GM18517 (cell line): ENCODE data around the gene HK3.
"Not testable (repeated sequence)": the region's sequence is repeated elsewhere in the genome, so short reads cannot be mapped to it uniquely, and the experiment has no call there.

Source experiments
- ATAC-seq: cut with Tn5 transposase; IDR thresholded peaks from one replicate; pipeline ENCODE4 v1.9.1; 2021; ENCODE audit warnings: mild to moderate bottlenecking, moderate library complexity; ENCODE audit not compliant: unreplicated experiment

HK3 gene

GRCh38 chr5:176884571-176884890, 14.6 kb downstream of the HK3 start:
- no peak for ATAC-seq

DNA sequence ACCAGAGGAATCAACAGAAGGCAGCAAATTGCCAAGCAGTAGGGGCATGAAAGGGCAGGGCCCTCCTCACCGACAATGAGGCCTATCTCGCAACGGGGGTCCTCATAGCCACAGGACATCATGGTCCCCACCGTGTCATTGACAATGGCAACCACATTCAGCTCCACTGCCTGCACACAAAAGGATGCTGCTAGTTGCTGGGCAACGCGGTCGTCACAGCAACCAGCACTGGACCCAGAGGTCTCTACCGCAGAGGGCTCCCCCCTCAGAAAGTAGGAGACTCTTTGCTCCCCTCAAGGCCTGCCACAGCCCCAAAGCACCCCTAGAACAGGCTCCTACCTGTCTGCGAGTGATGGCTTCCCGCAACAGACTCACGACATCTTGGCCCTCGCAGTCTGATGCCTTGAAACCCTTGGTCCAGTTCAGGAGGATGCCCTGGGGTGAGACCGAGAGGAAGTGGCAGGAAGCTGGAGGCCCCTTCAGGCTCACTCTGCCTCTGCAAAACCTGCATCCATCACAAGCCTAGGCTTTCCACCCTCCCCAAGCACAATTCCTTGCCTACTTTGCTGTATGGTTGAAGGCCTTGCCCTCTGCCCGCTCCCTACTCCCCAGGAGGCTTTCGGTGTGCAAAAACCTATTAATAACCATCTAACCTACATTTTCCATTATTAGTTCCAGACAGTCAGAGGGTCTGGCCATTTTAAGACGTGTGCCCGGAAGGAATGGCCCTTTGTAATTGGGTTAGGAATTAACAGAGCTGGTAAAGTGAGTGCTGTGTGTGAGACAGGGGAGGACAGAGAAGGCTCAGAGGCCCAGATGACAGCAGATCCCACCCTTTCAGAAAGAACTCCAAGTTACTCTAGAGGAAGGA, 15.2 kb downstream of the HK3 start:
- no peak for ATAC-seq

- no peak for ATAC-seq
Observed at GRCh38 chr5:176882567-176882903, 16.6 kb downstream of the HK3 start.

DNA sequence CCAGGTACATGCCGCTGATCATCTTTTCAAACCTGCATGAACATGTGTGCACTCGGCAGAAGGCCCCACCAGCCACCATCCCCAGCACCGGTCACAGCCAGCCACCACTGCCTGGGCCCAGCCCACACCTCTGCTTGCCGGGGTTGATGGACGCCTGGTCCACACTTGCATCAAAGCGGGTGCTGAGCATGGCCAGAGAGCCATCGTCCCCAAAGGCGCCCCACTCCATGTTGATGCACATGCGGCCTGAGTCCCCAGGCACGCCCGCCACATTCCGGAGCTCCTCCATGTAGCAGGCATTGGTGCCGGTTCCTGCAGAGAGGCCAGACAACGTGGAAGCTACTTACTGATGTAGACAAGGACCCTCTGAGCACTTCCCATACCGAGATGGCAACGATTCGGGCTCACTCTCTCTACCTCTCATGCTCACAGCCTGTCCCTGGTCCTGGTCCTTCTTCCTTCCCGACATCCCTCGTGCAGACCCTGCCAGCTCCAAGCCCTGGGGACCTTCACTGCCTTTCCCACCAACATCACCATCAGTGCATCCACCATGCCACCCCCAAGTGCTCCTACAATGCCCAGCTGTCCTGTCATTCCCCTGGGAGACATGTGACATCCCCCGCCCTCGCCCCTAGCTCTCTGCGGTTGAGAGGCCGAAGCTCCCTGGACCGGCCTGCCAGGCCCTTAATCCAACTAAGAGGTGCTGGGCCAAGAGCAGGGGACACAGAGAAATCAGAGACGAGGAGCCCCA, 17.2 kb downstream of the HK3 start:
- ATAC-seq = no peak

DNA sequence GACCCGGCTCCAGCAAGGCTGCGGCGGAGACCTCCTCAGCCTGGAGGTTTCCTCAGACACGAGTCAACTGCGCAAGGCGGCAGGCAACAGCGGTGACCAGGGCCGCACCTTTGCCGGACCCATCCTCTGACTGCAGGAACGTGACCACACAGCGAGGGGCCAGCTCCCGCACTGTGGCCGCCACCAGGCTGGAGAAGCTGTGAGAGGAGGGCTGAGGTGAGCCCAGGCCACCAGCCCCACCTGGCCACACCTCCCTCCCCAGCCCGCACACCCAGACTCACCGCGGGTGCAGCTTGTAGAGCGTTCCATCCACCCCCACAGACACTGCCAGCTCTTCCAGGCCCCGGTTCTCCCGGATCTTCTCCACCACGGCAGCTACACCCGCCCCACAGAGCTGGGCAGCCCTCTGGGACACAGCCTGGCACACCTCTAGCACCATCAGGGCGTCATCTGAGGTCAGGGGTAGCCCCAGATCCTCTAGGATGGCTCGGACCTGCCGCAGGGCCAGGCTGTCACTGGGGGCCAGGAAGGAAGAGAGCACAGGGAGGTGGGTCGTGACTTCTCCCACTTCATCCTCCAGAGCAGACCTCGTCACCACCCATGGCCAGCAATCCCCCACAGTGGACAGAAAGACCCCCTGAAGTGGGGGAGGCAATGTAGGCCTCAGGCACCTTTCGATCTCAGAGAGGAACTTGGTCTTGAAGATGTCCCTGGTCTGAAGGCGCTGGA, 18.0 kb downstream of the HK3 start:
- no peak for ATAC-seq

DNA sequence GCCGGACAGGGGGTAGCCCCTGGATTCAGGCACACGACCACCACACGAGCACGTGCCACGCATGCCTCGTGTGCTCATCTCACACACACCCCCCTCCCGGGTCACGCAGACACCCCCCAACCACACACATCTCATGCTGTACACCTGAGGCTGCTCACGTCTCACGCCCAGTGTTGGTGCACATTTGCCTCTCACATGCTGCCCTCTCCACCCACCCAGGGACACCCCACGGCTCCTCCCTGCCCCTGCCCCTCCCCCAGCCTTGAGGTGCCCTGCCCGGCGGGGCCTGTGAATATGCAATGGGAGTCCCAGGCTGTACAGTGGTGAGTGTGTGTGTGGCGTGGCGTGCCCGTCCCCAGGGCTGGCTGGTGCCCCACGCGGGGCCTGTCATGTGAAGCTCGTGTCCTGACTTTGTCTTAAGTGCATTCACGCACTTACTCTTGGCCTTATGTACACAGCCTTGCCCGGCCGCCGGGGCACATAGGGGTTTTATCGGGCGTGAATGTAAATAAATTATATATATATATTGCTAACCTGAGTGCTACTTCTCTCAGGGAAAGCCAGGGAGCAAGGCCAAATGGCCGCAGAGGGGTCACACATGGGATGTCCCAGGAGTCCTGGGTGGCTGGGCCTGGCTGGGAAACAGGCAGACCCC, 18.7 kb downstream of the HK3 start:
- no peak for ATAC-seq

- no peak for ATAC-seq
Observed at GRCh38 chr5:176879663-176880361, 19.3 kb downstream of the HK3 start.

- no peak for ATAC-seq
Observed at GRCh38 chr5:176878906-176879662, 20.1 kb downstream of the HK3 start.

GRCh38 chr5:176878463-176878862, 20.7 kb downstream of the HK3 start:
- ATAC-seq = no peak

GRCh38 chr5:176877793-176878331, 21.3 kb downstream of the HK3 start:
- no peak for ATAC-seq

GRCh38 chr5:176876506-176877431, 22.4 kb downstream of the HK3 start:
- ATAC-seq = no peak

GRCh38 chr5:176875783-176876505, 23.2 kb downstream of the HK3 start:
- ATAC-seq = no peak

- ATAC-seq = no peak
Observed at GRCh38 chr5:176875014-176875550, 24.1 kb downstream of the HK3 start.

- no peak for ATAC-seq
Observed at GRCh38 chr5:176874198-176874780, 24.9 kb downstream of the HK3 start.

- no peak for ATAC-seq
Observed at GRCh38 chr5:176873541-176874172, 25.5 kb downstream of the HK3 start.

DNA sequence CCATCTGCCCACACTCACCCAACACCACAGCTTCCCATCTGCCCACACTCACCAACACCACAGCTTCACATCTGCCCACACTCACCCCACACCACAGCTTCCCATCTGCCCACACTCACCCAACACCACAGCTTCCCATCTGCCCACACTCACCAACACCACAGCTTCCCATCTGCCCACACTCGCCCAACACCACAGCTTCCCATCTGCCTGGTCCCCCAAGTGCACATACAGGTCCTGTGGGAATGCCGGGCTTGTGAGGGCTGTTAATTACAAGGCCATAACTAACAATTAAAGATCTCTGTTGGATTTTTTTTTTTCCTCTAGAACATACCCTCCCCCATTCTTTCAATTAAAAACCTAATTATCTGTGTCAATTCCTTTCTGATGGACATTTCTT, 26.1 kb downstream of the HK3 start:
- ATAC-seq = not testable (repeated sequence)

- ATAC-seq = not testable (repeated sequence)
Observed at GRCh38 chr5:176872586-176872985, 26.6 kb downstream of the HK3 start.
